Endometrial microvascular endothelial cells (primary cell): ENCODE data around the gene MZT2B. TPM values are rescaled to one million over a fixed set of nuclear protein-coding genes. Genes with fewer than 3 reads are reported as not detected.
"Not testable (repeated sequence)": the region's sequence is repeated elsewhere in the genome, so short reads cannot be mapped to it uniquely, and the experiment has no call there.

ENCODE experiments used
- in situ Hi-C: cut with HindIII; loops from 2 replicates; pipeline ENCODE4 v1.10.0; 2017; ENCODE audit warnings: low sequenced_read_pairs, low pct_unique_long_range_greater_than_20kb; ENCODE audit errors: inconsistent ontology term
- total RNA-seq: library from RNA; depleted of rRNA; stranded (reverse); fragments of >200 nt; gene quantifications from one replicate; pipeline ENCODE4 v1.2.3, GENCODE V29; 2015; ENCODE audit errors: inconsistent ontology term

Gene MZT2B
- total RNA-seq, 1 donor from 2014 or later, result 136 TPM

DNA sequence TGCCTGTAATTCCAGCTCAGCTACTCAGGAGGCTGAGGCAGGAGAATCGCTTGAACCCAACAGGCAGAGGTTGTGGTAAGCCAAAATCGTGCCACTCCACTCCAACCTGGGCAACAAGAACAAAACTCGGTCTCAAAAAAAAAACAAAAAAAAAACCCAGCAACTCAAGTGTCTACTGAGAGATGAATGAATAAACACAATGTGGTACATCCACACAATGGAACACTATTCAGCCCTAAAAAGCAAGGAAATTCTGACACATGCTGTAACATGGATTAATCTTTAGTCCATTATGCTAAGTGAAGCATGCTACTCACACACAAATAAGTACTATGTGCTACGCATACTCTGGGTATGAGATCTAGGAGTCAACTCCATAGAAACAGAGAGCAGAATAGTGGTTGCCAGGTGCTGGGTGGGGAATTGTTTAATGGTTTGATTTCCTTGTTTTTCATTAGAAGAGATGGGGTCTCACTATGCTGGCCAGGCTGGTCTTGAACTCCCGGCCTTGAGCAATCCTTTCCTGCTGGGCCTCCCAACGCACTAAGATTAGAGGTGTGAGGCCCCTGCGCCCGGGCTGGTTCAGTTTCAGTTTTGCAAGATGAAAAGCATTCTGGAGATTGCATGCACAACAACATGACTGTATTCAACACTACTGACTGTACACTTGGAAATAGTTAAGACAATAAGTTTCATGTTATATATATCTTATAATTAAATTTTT, 16.6 kb upstream of the MZT2B start:
- in situ Hi-C loops, result no loop called here

DNA sequence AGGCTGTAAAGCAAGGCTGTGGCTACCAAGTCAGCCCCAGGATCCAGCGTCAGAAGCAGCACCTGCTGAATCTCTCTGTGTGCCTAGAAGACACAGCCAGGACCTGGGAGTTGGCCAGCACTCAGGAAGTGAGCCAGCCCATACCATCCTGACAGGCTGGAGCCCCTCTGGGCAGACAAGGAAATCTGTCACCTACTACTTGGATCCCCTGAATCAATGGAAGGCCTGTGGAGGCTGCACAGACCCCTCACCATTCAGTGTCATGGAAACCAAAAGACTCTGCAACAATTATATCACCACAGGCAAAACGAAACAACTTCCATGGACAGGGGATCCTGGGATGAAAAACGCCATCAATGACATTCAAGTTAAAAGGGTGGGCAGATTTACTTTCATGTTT, 15.5 kb upstream of the MZT2B start:
- in situ Hi-C loops, result not testable (repeated sequence)

DNA sequence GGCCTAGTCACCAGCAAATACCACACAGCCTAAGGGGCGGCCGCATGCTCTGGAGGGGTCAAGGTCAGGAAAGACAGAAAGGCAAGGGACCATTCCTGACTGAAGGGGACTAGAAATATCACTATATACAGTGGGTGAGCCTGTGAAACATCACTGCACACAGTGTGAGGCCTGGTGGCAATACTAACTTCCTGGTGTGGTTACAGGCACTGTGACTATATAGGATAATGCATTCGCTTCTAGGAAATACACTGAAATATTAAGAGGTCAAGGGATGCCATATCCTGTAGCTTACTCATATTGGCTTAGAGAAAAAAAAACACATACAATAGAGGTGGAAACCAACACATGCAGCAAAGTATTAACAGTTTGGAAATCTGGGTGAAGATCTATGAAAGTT, 12.9 kb upstream of the MZT2B start:
- in situ Hi-C loops, result not testable (repeated sequence)

DNA sequence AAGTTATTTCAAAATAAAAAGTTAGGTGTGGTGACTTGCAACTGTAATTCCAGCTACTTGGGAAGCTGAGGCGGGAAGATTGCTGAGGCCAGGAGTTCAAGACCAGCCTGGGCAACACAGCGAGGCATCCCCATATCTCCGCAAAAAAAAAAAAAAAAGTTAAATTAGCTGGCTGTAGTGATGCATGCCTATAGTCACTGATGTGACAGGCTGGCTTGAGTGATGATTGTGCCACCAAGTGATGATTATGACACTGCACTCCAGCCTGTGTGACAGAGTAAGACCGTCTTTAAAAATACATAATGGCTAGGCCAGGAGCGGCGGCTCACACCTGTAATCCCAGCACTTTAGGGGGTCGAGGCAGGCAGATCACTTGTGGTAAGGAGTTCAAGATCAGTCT, 12.2 kb upstream of the MZT2B start:
- in situ Hi-C loops, result no loop called here

DNA sequence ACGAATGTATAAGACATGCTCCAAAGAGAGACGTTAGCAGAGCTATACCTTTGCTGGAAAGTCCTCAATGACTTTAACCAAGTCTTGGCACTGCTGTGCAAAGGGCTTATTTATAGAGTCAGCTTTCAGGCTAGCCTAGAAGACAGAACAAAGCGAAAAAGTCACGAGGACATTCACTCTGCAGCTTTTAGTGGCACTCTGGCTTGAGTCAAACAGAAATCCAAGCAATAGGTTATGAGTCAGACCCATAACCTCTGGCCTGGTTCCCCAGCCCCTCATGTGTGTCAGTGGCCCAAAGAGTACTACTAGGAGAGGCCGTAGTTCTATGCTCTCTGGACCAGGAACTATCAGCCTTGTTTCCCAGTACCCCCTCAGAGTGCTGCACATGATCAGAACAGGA, 7.2 kb upstream of the MZT2B start:
- in situ Hi-C loops, result not testable (repeated sequence)

DNA sequence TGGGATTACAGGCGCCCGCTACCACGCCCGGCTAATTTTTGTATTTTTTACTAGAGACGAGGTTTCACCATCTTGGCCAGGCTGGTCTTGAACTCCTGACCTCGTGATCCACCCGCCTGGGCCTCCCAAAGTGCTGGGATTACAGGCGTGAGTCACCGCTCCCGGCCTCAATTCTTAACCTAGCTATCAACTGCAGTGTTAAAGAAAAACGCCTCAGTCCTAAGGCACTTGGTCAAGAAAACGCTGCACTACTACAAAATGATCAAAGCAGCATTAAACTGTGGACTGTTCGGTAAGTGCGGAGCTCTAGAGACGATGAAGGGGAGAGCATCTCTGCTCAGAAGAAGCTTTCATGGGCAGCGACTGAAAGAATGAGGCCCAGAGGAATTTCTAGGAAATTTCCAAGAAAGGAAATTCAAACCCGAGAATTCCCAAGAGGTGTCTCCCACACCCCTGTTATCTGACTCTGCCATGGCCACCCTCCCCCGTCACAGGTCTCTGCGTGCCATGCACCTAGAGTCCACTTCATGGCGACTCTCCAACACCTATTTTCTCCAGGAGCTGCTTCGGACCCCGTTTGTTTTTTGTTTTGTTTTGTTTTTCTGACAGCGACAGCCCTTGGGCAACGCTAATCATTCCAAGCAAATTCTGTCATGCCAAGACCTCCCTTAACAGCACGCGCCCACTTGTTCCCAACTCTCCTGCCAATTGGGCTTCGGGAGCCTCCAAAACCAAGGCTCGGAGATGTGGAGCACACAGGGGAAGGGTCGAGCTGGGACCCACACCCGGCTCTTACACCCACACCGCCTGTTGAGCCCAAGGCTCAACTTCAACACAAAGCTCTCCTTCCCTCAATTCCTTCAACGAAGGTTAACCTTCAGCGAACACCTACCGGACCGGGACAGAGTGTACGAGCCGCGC, 1.4 kb upstream of the MZT2B start:
- in situ Hi-C loops, result not testable (repeated sequence)

DNA sequence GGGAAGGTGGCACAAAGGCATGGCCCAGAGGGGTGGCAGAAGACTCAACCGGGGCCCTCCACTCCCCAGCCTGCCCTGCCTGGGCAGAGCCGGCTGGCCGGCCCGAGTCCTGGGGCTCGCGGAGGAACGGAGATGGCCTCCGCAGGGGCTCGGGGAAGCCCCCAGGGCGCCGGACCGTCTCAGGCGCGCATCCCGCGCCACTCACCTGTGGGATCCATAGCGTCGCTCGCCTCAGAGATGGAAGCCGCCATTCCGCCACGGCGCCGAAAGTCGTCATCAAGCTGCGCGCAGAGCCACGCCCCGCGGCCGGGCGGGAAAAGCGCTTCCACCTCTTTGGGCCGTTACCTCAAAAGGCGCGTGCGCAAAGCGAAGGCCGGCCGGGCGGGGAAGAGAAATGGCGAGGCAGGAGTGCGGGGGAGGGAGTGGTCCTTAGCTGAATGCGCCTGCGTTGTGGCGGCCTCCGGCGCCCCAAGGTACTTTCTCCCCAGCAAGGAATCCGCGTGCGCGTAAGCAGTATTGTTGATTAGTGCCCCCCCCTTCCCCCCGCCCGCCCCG, 660 bp upstream of the MZT2B start, which contains the start of gene SMPD4:
TSS of gene SMPD4 (minus strand) at position 278 of the 555 bp plus-strand sequence. CDS start 5,010 bp downstream, outside the sequence.
- in situ Hi-C loops, result no loop called here

DNA sequence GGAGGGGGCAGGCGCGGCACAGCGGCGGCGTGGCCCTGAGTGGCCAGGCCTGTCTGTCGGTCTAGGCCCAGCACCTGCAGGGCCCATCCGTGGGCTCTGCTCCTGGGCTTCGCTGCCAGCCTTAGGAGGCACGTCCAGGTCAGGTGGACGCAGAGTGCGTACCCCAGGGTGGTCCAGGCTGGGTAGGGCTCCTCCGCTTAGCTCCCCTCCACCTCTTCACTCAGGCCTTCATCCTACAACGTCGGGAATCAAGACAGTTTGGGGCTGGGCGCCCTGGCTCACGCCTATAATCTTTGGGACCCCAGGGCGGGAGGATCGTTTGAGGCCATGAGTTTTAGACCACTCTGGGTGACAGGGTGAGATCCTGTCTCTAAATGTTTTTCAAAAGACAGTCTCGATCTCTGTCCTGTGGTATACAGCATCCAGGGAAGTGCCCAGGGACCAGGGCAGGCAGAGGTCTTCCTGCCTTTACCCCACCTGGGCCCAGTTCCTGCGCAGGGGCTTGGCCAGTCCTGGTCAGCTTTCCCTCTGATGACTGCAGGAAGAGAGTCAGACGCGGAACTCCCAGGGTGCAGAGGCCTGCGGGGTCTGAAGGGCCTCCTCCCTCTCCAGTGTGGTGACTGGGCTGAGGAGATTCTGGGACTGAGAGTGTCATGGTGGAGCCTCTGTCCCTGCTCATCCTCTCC, 907 bp downstream of the MZT2B start:
- in situ Hi-C loops, result not testable (repeated sequence)

DNA sequence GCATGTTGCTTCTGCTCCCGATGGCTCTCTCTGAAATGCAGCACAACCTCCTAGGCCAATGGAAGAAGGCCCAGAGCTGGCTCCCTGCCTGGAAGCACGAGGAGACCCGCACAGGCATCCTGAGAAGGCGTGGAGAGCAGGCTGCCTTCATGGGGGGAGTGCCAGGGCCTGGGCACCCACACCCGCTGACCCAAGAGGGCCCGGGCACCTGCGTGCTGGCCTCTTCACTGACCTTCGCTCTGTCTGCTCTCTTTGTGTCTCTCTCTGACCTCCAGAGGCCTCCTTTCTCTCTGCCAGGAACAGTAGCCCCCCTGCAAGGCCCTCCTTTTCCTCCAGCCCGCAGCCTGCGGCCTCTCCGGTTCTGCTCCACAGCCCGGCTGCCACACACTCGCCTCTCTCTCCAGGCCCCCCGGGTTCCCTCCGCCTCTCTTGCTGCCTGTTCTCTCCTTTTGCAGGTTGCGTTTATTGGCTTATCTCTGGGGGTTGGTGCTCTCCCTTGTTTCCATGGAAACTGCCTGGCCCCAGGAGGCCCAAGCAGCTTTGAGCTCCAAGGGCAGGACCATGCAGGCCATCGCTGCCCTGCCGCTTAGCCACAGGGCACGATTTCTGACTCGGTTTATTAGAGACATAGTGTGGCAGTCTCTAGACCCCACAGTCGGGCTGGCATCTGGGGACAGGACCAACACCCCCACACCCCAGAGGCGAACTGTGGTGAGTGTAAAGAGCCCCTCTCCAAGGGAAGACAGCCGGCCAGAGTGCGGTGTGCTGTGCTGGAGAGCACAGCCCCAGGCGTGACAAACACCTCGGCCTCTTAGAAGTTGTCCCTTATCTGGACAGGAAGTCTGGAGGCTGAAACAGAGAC, 1.7 kb downstream of the MZT2B start:
- in situ Hi-C loops, result no loop called here

DNA sequence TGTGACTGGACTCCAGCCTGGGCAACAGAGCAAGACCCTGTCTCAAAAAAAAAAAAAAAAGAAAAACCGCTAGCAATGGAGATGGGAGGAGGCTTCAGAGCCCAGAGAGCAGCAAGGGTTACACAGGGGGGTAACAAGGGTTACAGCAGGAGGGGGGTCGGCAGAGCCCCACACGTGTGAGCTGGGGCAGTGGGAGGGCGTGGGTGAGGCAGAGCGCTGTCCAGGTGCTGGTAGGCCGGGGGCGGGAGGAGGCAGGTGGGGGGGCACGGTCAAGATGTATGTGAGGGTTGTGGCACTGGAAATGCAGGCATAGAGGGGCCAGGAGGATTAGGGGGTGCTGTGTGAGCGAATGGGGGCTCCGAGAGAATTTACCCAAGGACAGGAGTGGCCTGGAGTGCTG, 3.4 kb downstream of the MZT2B start:
- in situ Hi-C loops, result no loop called here

DNA sequence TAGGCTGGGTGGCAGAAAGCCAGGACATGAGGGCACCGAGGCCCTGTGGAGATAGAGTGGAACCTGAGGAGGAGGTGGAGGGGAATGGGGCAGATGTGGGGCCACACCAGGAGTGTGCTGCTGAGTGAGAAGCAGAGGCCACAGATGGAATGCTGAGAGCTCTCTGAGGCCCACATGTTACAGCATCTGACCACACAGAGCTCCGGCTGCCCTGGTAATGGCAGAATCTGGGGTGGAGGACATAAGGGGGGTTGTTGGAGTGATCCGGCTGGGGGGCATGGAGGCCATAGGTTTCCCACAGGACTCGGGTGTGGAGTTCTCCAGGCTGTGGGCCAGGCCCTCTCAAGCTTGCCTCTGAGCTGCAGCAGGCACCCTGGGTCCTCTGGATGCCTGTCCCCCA, 3.8 kb downstream of the MZT2B start:
- in situ Hi-C loops, result no loop called here

DNA sequence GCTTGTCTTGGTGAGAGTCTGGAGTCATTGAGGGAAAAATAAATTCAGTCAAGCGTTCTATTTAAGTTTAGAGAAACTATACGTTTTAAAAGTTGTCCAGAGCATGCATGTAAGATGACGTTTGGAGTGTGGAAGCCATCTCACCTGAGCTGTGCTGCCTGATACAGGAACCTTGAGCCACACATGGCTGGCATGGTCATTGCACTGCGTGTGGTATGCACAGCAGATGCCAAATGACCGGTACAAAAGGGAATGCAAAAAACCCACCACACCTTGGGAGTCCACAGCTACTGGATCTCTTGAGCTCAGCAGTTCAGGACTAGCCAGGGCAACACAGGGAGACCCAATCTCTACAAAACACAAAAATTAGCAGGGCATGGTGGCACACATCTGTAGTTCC, 4.3 kb downstream of the MZT2B start:
- in situ Hi-C loops, result no loop called here

DNA sequence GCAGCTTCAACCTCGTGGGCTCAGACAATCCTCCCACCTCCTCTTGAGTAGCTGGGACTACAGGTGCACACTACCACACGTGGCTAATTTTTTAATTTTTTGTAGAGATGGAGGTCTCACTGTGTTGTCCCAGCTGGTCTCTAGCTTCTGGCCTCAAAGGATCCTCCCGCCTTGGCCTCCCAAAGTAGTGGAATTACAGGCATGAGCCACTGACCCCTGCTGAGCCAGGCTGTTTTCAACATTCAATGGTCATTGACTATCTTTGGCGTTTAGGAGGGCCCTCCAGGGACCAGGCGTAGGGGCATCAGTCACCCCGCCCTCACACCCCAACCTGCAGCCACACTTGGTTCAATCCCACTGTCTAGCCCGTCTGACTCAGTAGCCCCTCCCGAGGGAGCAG, 5.2 kb downstream of the MZT2B start:
- in situ Hi-C loops, result no loop called here

DNA sequence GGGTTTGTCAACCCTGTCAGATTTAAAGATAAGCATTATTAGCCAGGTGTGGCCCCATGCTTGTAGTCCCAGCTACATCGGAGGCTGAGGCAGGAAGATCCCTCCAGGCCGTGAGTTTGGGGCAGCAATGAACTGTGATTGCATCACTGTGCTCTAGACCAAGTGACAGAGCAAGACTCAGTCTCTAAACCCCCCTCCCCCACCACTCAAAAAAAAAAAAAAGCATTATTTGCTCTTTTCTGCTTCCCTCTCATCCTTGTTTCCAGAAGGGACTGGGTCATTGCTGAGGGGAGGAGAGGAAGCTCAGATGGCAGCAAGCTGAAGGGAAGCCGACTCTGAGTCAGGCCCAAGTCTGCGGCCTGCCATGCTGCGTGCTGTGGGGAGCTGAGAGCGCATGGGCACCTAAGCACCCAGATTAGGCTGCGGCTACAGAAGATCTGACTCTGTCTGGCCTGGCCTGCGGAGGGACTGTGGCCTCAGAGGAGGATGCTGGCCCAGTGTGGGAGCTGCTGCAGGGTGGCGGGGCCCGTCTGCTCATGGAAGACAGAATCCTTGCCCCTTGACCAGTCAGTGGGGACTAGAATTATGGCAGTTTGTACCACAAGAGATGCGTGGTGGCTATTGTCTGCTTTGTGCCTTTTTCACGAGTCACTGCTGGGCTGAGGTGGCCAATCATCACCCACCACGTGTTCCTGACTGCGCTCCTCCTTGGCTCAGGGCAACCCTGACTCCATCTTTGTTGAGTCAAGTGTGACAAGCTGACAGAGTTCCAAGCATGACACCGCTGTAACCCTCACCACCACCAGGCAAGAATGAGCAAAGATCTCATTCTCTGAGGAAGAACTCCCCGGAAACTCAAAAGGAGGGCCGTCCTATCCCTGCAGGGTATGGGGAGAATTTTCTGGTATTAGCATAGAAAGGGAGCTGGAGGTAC, 6.1 kb downstream of the MZT2B start:
- in situ Hi-C loops, result not testable (repeated sequence)

DNA sequence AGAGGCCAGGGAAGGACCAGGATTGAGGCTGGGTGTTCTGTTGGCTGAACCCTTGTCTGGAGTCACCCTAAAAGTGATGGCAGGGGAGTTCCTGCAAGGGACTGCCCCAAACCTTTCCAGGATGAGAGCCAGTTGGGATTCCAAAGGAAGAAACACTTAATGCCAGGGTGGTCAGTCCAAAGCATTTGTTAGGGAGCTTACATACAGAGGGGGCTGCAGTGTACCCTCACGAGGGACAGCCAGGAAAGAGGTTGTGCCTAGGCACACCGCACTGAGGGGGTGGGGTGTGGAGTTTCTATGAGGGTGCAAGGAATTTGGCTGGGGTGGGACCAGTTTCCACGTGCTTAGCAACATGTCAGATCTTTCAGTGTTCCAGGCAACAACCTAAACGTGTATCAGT, 6.9 kb downstream of the MZT2B start:
- in situ Hi-C loops, result not testable (repeated sequence)

DNA sequence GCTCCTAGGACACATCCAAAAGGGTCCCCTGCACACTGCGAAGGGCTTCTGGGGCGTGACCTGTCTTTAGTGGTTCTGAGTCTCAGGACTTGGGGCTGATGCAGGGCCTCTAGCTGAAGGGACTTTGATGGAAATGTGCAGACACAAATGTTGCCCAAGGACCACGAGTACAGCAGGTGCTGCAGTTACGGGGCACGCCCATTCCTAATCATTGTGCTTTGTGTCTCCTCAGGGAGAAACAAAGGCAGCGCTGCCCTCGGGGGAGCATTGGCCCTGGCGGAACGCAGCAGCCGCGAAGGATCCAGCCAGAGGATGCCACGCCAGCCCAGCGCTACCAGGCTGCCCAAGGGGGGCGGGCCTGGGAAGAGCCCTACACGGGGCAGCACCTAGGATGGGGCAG, 8.2 kb downstream of the MZT2B start:
- in situ Hi-C loops, result no loop called here

DNA sequence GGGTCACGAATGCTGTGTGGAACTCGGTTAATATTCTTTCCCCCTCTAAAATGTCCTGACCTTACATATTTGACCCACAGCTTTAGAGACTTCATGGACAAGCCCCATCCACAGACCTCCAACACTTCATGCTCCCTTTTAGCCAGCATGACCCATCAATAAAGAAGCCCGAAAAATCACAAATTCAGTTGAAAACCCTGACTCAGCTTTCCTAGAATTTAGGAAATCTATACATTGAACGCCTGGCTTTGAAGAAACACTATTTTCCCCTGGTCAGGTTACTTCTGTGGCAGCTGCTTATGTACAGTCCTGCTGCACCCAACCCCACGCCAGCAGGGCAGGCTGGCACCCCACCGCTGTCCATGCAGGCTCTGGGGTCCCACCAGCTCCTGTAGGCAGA, 9.3 kb downstream of the MZT2B start:
- in situ Hi-C loops, result not testable (repeated sequence)
